GM21576 (cell line): ENCODE measurements around the gene GALR3.

Source experiments
- ATAC-seq: cut with Tn5 transposase; IDR thresholded peaks from one replicate; pipeline ENCODE4 v1.9.1; 2021; ENCODE audit warnings: mild to moderate bottlenecking, moderate library complexity; ENCODE audit not compliant: unreplicated experiment

Gene GALR3

GRCh38 chr22:37822079-37822833 lies 926 bp upstream of the GALR3 start:
- ATAC-seq = no peak

GRCh38 chr22:37824674-37825641 lies 1.8 kb downstream of the GALR3 start:
- no peak for ATAC-seq

- no peak for ATAC-seq
These were observed 3.9 kb downstream of the GALR3 start for GRCh38 chr22:37827056-37827455.

- ATAC-seq = no peak
These were observed 7.1 kb downstream of the GALR3 start for GRCh38 chr22:37830093-37830842.

- ATAC-seq = no peak
These were observed 8.3 kb downstream of the GALR3 start for GRCh38 chr22:37831472-37831871.

- no peak for ATAC-seq
These were observed 9.1 kb downstream of the GALR3 start for GRCh38 chr22:37832022-37832857.

- ATAC-seq = no peak
These were observed 19.0 kb downstream of the GALR3 start for GRCh38 chr22:37842015-37842793.

GRCh38 chr22:37843741-37844089 lies 20.5 kb downstream of the GALR3 start:
- ATAC-seq = peak; percentile 20

- no peak for ATAC-seq
These were observed 21.7 kb downstream of the GALR3 start for GRCh38 chr22:37844904-37845329.

GRCh38 chr22:37846433-37846832 lies 23.3 kb downstream of the GALR3 start:
- no peak for ATAC-seq

GRCh38 chr22:37848587-37849088 lies 25.5 kb downstream of the GALR3 start:
- no peak for ATAC-seq

- peak; percentile 50 for ATAC-seq
These were observed 26.0 kb downstream of the GALR3 start, which contains the start of gene EIF3L for GRCh38 chr22:37849089-37849751. Gene EIF3L, plus strand, starts transcription at chr22:37849419. Its CDS starts 31 bp downstream, at chr22:37849450.

GRCh38 chr22:37850801-37851200 lies 27.6 kb downstream of the GALR3 start:
- ATAC-seq = no peak

GRCh38 chr22:37852418-37852817 lies 29.2 kb downstream of the GALR3 start:
- ATAC-seq = no peak

GRCh38 chr22:37854946-37855345 lies 31.8 kb downstream of the GALR3 start:
- no peak for ATAC-seq

- no peak for ATAC-seq
These were observed 32.3 kb downstream of the GALR3 start for GRCh38 chr22:37855462-37855861.

- no peak for ATAC-seq
These were observed 37.7 kb downstream of the GALR3 start for GRCh38 chr22:37860796-37861421.
